K562 (cell line): ENCODE results near the gene RNF34. TPM values are rescaled to one million over a fixed set of nuclear protein-coding genes. Genes with fewer than 3 reads are reported as not detected.

Experiments
- CHD7 ChIP-seq: fragments of 200-600 bp; sonication (generic); IDR thresholded peaks from one replicate; pipeline ENCODE4 v1.6.1; 2012; ENCODE audit warnings: mild to moderate bottlenecking, low read depth, low read length, inconsistent platforms
- CTCFL ChIP-seq: IDR thresholded peaks from 2 replicates; pipeline ENCODE4 v1.6.1; 2011; ENCODE audit warnings: borderline replicate concordance, low read depth, mild to moderate bottlenecking, moderate library complexity, low read length; ENCODE audit not compliant: insufficient read depth, poor library complexity, severe bottlenecking
- HNRNPL ChIP-seq: fragments of 200-400 bp; formaldehyde crosslinking; IDR thresholded peaks from 2 replicates; pipeline ENCODE4 v1.6.1; 2017; ENCODE audit warnings: low read depth, mild to moderate bottlenecking, low read length
- ZNF23 ChIP-seq: fragments of 250-450 bp; sonication (Bioruptor Pico); IDR thresholded peaks from 2 replicates; pipeline ENCODE4 v1.4.0; 2020; ENCODE audit warnings: mild to moderate bottlenecking
- polyA plus RNA-seq, 8 experiments: library from polyadenylated mRNA; depleted of rRNA in 4 of 8; stranded (reverse) in 5 of 8; unstranded in 3 of 8; fragments of >200 nt; fragmentation: Nextera tagmentation in 2 of 8; fragmentation: Illumina TruSeq in 1 of 8; extraction: Ambion mirVana in 2 of 8; extraction: Trizol in 1 of 8; gene quantifications; 2 replicates each; pipeline versions ENCODE4 v1.2.1 to v1.2.3, GENCODE V29; 2011 to 2014; ENCODE audit warnings: inconsistent platforms in 1 of 8, missing spikeins in 1 of 8
- total RNA-seq, 7 experiments: library from RNA; depleted of rRNA in 6 of 7; stranded (reverse); fragments of >200 nt in 6 of 7; fragmentation: Illumina TruSeq in 2 of 7; extraction: Trizol in 2 of 7; gene quantifications; 2 replicates each; pipeline versions ENCODE4 v1.2.1 to v1.2.3, GENCODE V29; 2011 to 2021; ENCODE audit warnings: low replicate concordance in 1 of 7

The RNF34 gene
- total and polyA plus RNA-seq, 9 of the 15 experiments (the other 6 are each of a cell fraction or from before 2014, with no cell fraction given): 41.7 to 88.9 (median 54.1) TPM

GRCh38 chr12:121399391-121400331 is at the start of gene RNF34 (continued):
- TF ChIP-seq CHD7 (no peak), HNRNPL (no peak), ZNF23 (CRISPR knock-in tag) (no peak), CTCFL (no peak)
